IMR-90 (cell line): ENCODE data around the gene COG8. TPM values are rescaled to one million over a fixed set of nuclear protein-coding genes. Genes with fewer than 3 reads are reported as not detected.

Experiments
- ATAC-seq: fragments of 200-7000 bp; cut with Tn5 transposase; 2 replicates; pipeline ENCODE4 v1.9.1; 2020; ENCODE audit warnings: low read depth, mild to moderate bottlenecking, moderate library complexity
- BruUV-seq: library from RNA; stranded (reverse); fragments of 400-500 nt; replicated peaks from 2 replicates; lab custom pipeline; 2021; lab: Mats Ljungman, UMichigan
- CTCF ChIA-PET: fragments of 300-600 bp; formaldehyde crosslinking; extraction: SDS; loops from one replicate; lab custom pipeline; 2021; ENCODE audit warnings: antibody characterized with exemption; lab: Yijun Ruan, JAX
- POLR2A ChIA-PET: fragments of 300-600 bp; sonication (Branson Sonifier 250); formaldehyde crosslinking; loops from one replicate; lab custom pipeline; 2022; ENCODE audit warnings: antibody characterized with exemption; ENCODE audit not compliant: unreplicated experiment; lab: Charles Lee
- DNase-seq: peaks from one replicate; pipeline ENCODE4 v3.0.0; 2013
- H2AFZ ChIP-seq: replicated peaks from 2 replicates; pipeline ENCODE3; 2013; ENCODE audit warnings: low read length, mild to moderate bottlenecking; ENCODE audit not compliant: poor library complexity
- H2AK5ac ChIP-seq: 2 replicates; pipeline ENCODE4 v1.6.1; 2013; ENCODE audit warnings: low read depth, low read length, inconsistent platforms
- H2AK9ac ChIP-seq: replicated peaks from 2 replicates; pipeline ENCODE3; 2013; ENCODE audit warnings: mild to moderate bottlenecking, low read depth, low read length, moderate library complexity; ENCODE audit not compliant: poor library complexity
- H2BK120ac ChIP-seq: 2 replicates; pipeline ENCODE4 v1.6.1; 2013; ENCODE audit warnings: low read depth, low read length, inconsistent platforms
- H2BK15ac ChIP-seq: 3 replicates; pipeline ENCODE4 v1.6.1; 2013; ENCODE audit warnings: low read depth, low read length, inconsistent platforms
- H2BK20ac ChIP-seq: 2 replicates; pipeline ENCODE4 v1.6.1; 2013; ENCODE audit warnings: low read depth, mild to moderate bottlenecking, inconsistent platforms, low read length, moderate library complexity
- H2BK5ac ChIP-seq: 2 replicates; pipeline ENCODE4 v1.6.1; 2013; ENCODE audit warnings: mild to moderate bottlenecking, low read depth, low read length, inconsistent platforms; ENCODE audit not compliant: poor library complexity, severe bottlenecking
- H3K14ac ChIP-seq: replicated peaks from 2 replicates; pipeline ENCODE4 v1.6.1; 2013; ENCODE audit warnings: low read depth, low read length, inconsistent platforms
- H3K18ac ChIP-seq: 2 replicates; pipeline ENCODE4 v1.6.1; 2013; ENCODE audit warnings: low read depth, low read length, control low read depth
- H3K23ac ChIP-seq: 2 replicates; pipeline ENCODE4 v1.6.1; 2013; ENCODE audit warnings: low read depth, low read length, inconsistent platforms
- H3K27ac ChIP-seq: 2 replicates; pipeline ENCODE4 v1.5.1; 2013; ENCODE audit warnings: mild to moderate bottlenecking, control low read depth, low read length; ENCODE audit not compliant: insufficient read depth
- H3K27me3 ChIP-seq: 2 replicates; pipeline ENCODE4 v1.6.1; 2013; ENCODE audit warnings: low read length; ENCODE audit not compliant: control insufficient read depth, insufficient read depth
- H3K36me3 ChIP-seq: 2 replicates; pipeline ENCODE4 v1.6.1; 2013; ENCODE audit warnings: low read length, mixed read lengths; ENCODE audit not compliant: control insufficient read depth, insufficient read depth
- H3K4ac ChIP-seq: 2 replicates; pipeline ENCODE4 v1.6.1; 2013; ENCODE audit warnings: low read depth, low read length, inconsistent platforms
- H3K4me1 ChIP-seq: 2 replicates; pipeline ENCODE4 v1.6.1; 2013; ENCODE audit warnings: low read length, mixed read lengths; ENCODE audit not compliant: control insufficient read depth, insufficient read depth
- H3K4me2 ChIP-seq: 2 replicates; pipeline ENCODE4 v1.6.1; 2013; ENCODE audit warnings: low read depth, mild to moderate bottlenecking, control low read depth, low read length, moderate library complexity
- H3K4me3 ChIP-seq: 2 replicates; pipeline ENCODE4 v1.5.1; 2013; ENCODE audit warnings: low read depth, mild to moderate bottlenecking, control low read depth, low read length, moderate library complexity; ENCODE audit not compliant: insufficient read depth
- H3K56ac ChIP-seq: 2 replicates; pipeline ENCODE4 v1.6.1; 2013; ENCODE audit warnings: low read length, inconsistent platforms; ENCODE audit not compliant: insufficient read depth; ENCODE audit errors: extremely low read depth
- H3K79me1 ChIP-seq, 2 experiments: 2 replicates each; pipeline ENCODE4 v1.6.1; 2013; ENCODE audit warnings: low read length in 2 of 2, inconsistent platforms in 1 of 2, low read depth in 1 of 2
- H3K9ac ChIP-seq: 2 replicates; pipeline ENCODE4 v1.6.1; 2013; ENCODE audit warnings: low read depth, low read length, control low read depth
- H3K9me1 ChIP-seq: 2 replicates; pipeline ENCODE4 v1.6.1; 2013; ENCODE audit warnings: low read length, inconsistent platforms; ENCODE audit not compliant: insufficient read depth
- H3K9me3 ChIP-seq: 2 replicates; pipeline ENCODE4 v1.6.1; 2013; ENCODE audit warnings: low read length; ENCODE audit not compliant: control insufficient read depth, insufficient read depth
- H4K20me1 ChIP-seq: 2 replicates; pipeline ENCODE4 v1.6.1; 2013; ENCODE audit warnings: low read length, inconsistent platforms; ENCODE audit not compliant: insufficient read depth
- H4K5ac ChIP-seq: 2 replicates; pipeline ENCODE4 v1.6.1; 2013; ENCODE audit warnings: mild to moderate bottlenecking, low read depth, low read length, control low read depth
- H4K8ac ChIP-seq, 2 experiments: 2 replicates each; pipeline ENCODE4 v1.6.1; 2013; ENCODE audit warnings: low read depth in 2 of 2, low read length in 2 of 2, control low read depth in 1 of 2, inconsistent platforms in 1 of 2
- H4K91ac ChIP-seq: 2 replicates; pipeline ENCODE4 v1.6.1; 2013; ENCODE audit warnings: low read depth, low read length, inconsistent platforms; ENCODE audit not compliant: insufficient read depth
- BHLHE40 ChIP-seq: fragments of 150-350 bp; IDR thresholded peaks from 2 replicates; pipeline ENCODE4 v1.6.1; 2016; ENCODE audit warnings: mild to moderate bottlenecking, low read depth, low read length
- CEBPB ChIP-seq: IDR thresholded peaks from 2 replicates; pipeline ENCODE4 v1.6.1; 2012; ENCODE audit warnings: low read depth, low read length, improper control_type of control experiment
- CTCF ChIP-seq: conservative IDR thresholded peaks from 2 replicates; pipeline ENCODE4 v1.5.1; 2012; ENCODE audit warnings: mild to moderate bottlenecking, low read depth, low read length, improper control_type of control experiment
- ELK1 ChIP-seq: fragments of 150-350 bp; IDR thresholded peaks from 2 replicates; pipeline ENCODE4 v1.6.1; 2016; ENCODE audit warnings: low read depth, mild to moderate bottlenecking, low read length, moderate library complexity, borderline replicate concordance
- FOS ChIP-seq: fragments of 150-350 bp; IDR thresholded peaks from 2 replicates; pipeline ENCODE4 v1.6.1; 2016; ENCODE audit warnings: low read depth, low read length
- MAFK ChIP-seq: IDR thresholded peaks from 2 replicates; pipeline ENCODE4 v1.6.1; 2012; ENCODE audit warnings: low read depth, low read length, improper control_type of control experiment
- MAZ ChIP-seq: IDR thresholded peaks from 2 replicates; pipeline ENCODE4 v1.6.1; 2012; ENCODE audit warnings: low read depth, mild to moderate bottlenecking, low read length, improper control_type of control experiment, moderate library complexity, borderline replicate concordance
- NFE2L2 ChIP-seq: fragments of 150-350 bp; IDR thresholded peaks from 2 replicates; pipeline ENCODE4 v1.6.1; 2016; ENCODE audit warnings: low read depth, mild to moderate bottlenecking, low read length
- POLR2A ChIP-seq: IDR thresholded peaks from 2 replicates; pipeline ENCODE4 v1.6.1; 2012; ENCODE audit warnings: mild to moderate bottlenecking, low read depth, low read length
- RAD21 ChIP-seq: IDR thresholded peaks from 2 replicates; pipeline ENCODE4 v1.6.1; 2012; ENCODE audit warnings: low read length, improper control_type of control experiment
- RCOR1 ChIP-seq: IDR thresholded peaks from 2 replicates; pipeline ENCODE4 v1.6.1; 2012; ENCODE audit warnings: mild to moderate bottlenecking, low read length, improper control_type of control experiment; ENCODE audit not compliant: insufficient replicate concordance
- RFX5 ChIP-seq: IDR thresholded peaks from 2 replicates; pipeline ENCODE4 v1.8.0; 2012; ENCODE audit warnings: low read depth, mild to moderate bottlenecking, low read length, moderate library complexity
- SMC3 ChIP-seq: fragments of 150-350 bp; IDR thresholded peaks from 2 replicates; pipeline ENCODE4 v1.6.1; 2016; ENCODE audit warnings: low read depth, mild to moderate bottlenecking, antibody characterized with exemption, low read length, moderate library complexity
- USF2 ChIP-seq: fragments of 150-350 bp; IDR thresholded peaks from 2 replicates; pipeline ENCODE4 v1.6.1; 2017; ENCODE audit warnings: mild to moderate bottlenecking, antibody characterized with exemption, low read length, low read depth
- WGBS, 2 experiments: methylation state at CpG; one replicate each; pipeline versions ENCODE4 v1.1.5 to v1.1.7; 2013; ENCODE audit warnings: missing lambda C conversion rate in 2 of 2; ENCODE audit not compliant: insufficient read length in 1 of 2; ENCODE audit errors: extremely low coverage in 2 of 2; 5-methylcytosine and 5-hydroxymethylcytosine counted together
- dilution Hi-C: fragments of 300-500 bp; cut with HindIII; formaldehyde crosslinking; loops from one replicate; pipeline ENCODE4 v1.14.3; 2018; ENCODE audit warnings: low sequenced_read_pairs; ENCODE audit not compliant: unreplicated experiment
- in situ Hi-C: fragments of 300-500 bp; cut with MboI; formaldehyde crosslinking; loops from 3 replicates; pipeline ENCODE4 v1.14.3; 2019; ENCODE audit warnings: low sequenced_read_pairs, inconsistent platforms, mixed read lengths
- intact Hi-C: fragments of 100-400 bp; cut with micrococcal nuclease; formaldehyde crosslinking; loops from 2 replicates; pipeline ENCODE4 v1.10.0; 2022
- polyA plus RNA-seq, 3 experiments: library from polyadenylated mRNA; depleted of rRNA; stranded (reverse); fragments of >200 nt; gene quantifications; 2 replicates each; pipeline ENCODE4 v1.2.3, GENCODE V29; 2012; ENCODE audit warnings: low replicate concordance in 1 of 3
- total RNA-seq: library from RNA; depleted of rRNA; stranded (reverse); fragments of >200 nt; gene quantifications from 2 replicates; pipeline ENCODE4 v1.2.3, GENCODE V29; 2012

The COG8 gene
- total and polyA plus RNA-seq, 2 of the 4 experiments (the other 2 are of a cell fraction): 23.4 to 26.2 TPM

GRCh38 chr16:69381231-69381630 lies 41.9 kb upstream of the COG8 start:
- no peak for ATAC-seq

More at GRCh38 chr16:69381231-69381630, 41.9 kb upstream of the COG8 start:
- in situ Hi-C loops: no loop called here
- Histone ChIP-seq H4K8ac (no peak overlapping the region), H3K36me3 (peaks cover 15% of the 10 kb centered on the region), H3K4ac (no peak overlapping the region), H3K27ac (no peak overlapping the region), H2AK9ac (no peak overlapping the region), H3K18ac (no peak overlapping the region), H3K4me1 (no peaks in the 10 kb centered on the region; the same call in 1 of the 2 replicates), H3K4me2 (no peak overlapping the region), H3K56ac (no peak overlapping the region), H2AFZ (no peak overlapping the region), H2AK5ac (no peak overlapping the region), H3K9me1 (peaks cover 3% of the 10 kb centered on the region), H2BK120ac (no peak overlapping the region), H3K23ac (no peak overlapping the region), H3K27me3 (no peaks in the 10 kb centered on the region), H3K79me1 (peaks cover 26 to 40% of the 10 kb centered on the region in 2 experiments), H3K9ac (no peak overlapping the region), H3K14ac (no peak overlapping the region), H4K91ac (no peak overlapping the region), H3K4me3 (no peak overlapping the region), H3K9me3 (no peaks in the 10 kb centered on the region), H4K20me1 (no peaks in the 10 kb centered on the region), H4K5ac (no peak overlapping the region), H2BK5ac (no peak overlapping the region), H2BK20ac (no peak overlapping the region), H2BK15ac (no peak overlapping the region)
- POLR2A ChIA-PET: interaction anchor here (0.6 to 0.7 kb wide), 3 partner anchors 205 to 345 kb away, joined by 3 read pairs; partner anchors contain the start of gene NQO1
- dilution Hi-C loops: no loop called here
- BruUV-seq: no TSS peak
- TF ChIP-seq NFE2L2 (no peak), FOS (no peak), SMC3 (no peak), USF2 (no peak), MAFK (no peak), CTCF (no peak), RAD21 (no peak), POLR2A (no peak), CEBPB (no peak), BHLHE40 (no peak), ELK1 (no peak), RCOR1 (no peak), RFX5 (no peak), MAZ (no peak)
- intact Hi-C loops: loop anchor here (5.0 kb wide), 1 partner anchor 376 kb away; no protein-coding TSS in a partner anchor
- peak; percentile 10 for DNase-seq
- no CpG with 5 or more reads among the region's 2 CpGs for WGBS, 2 experiments
- CTCF ChIA-PET: interaction anchor here (1.7 kb wide), 1 partner anchor 13 kb away, joined by 8 read pairs; no protein-coding TSS in a partner anchor
